Measurements from ENCODE around the gene HOTAIR.

HOTAIR gene

GRCh38 chr12:53974084-53975063 lies at the start of gene HOTAIR:
HOTAIR (minus strand) TSS chr12:53974954.
- in situ Hi-C loops (cut with MboI; ENCODE audit: low sequenced_read_pairs, unreplicated experiment) = no loop called here
- peak; percentile 72 for DNase-seq (ENCODE audit: low spot score)
- TF ChIP-seq, protein P1, sequence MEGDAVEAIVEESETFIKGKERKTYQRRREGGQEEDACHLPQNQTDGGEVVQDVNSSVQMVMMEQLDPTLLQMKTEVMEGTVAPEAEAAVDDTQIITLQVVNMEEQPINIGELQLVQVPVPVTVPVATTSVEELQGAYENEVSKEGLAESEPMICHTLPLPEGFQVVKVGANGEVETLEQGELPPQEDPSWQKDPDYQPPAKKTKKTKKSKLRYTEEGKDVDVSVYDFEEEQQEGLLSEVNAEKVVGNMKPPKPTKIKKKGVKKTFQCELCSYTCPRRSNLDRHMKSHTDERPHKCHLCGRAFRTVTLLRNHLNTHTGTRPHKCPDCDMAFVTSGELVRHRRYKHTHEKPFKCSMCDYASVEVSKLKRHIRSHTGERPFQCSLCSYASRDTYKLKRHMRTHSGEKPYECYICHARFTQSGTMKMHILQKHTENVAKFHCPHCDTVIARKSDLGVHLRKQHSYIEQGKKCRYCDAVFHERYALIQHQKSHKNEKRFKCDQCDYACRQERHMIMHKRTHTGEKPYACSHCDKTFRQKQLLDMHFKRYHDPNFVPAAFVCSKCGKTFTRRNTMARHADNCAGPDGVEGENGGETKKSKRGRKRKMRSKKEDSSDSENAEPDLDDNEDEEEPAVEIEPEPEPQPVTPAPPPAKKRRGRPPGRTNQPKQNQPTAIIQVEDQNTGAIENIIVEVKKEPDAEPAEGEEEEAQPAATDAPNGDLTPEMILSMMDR (IDR thresholded peaks at IDR 0.05; ENCODE audit: borderline replicate concordance, control extremely low read depth, extremely low read depth, insufficient read depth, missing control alignments) = no peak

DNA sequence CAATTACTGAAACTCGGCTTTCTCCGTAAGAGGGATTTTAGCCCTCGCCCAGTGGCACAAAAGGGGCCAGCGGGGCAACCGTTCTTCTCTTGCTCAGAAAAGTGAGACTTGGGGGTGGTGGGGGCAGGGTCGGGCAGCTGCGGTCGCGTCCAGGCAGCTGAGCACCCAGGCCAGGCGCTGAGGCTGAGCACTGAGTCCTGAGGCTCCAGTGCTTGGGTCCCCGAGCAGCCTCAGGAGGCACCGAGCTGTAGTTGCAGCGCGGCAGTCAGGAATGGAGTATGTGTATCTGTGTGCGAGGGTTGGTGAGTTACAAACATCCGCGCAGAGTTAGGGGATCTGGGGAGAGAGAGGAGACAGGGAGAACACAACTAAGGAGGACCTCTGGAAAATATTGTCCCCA lies 49.4 kb upstream of the HOTAIR start:
- DNase-seq (ENCODE audit: low spot score) = no peak
- TF ChIP-seq, protein P1 (IDR thresholded peaks at IDR 0.05; ENCODE audit: borderline replicate concordance, control extremely low read depth, extremely low read depth, insufficient read depth, missing control alignments) = no peak
- in situ Hi-C loops (cut with MboI; ENCODE audit: low sequenced_read_pairs, unreplicated experiment) = loop anchor here (10.0 kb wide), 1 partner anchor 171 kb away; no protein-coding TSS in a partner anchor

DNA sequence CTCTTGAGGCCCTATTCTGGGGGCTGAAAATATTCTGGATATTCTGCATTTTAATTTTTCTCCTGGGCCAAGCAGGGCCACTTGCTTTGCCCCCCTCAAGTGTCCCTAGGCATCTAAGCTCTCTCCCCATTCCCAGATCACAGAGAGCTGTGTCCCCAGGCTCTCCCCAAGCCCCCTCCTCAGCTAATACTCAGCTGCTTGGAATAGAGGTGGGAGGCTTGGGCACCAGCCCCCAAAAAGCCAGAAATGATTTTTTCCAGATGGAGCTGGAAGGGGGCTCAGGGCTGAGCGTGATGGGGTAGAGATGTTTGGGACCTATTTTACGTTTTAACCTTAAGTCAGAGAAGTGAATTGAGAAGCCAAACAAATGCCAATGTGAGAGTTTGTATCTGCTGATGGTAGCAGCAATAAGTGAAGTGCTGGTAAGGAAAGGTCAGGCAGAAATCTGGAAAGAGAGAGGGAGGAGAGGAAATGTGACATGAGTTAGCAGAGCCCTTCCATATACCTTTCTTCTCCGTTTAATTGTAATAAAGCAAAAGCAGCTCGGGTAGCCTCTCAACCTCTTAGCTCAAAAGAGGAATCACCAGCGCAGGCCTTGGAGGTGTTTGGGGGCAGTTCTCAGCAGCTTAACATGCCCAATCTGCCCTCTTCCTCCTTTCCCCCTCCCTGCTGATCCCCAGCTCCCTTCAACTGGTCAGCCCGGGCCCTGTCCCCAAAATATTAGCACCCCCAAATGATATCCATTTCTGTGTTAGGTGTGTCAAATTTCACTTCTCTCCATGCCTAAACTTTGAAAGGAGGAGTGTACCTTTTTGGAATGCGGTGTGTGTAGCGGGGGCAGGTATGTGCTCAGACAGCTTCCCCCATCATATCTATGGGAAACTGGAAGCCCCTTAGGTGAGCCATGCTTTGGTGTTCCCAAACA lies 48.5 kb upstream of the HOTAIR start:
- DNase-seq (ENCODE audit: low spot score) = no peak
- in situ Hi-C loops (cut with MboI; ENCODE audit: low sequenced_read_pairs, unreplicated experiment) = loop anchor here (10.0 kb wide), 1 partner anchor 172 kb away; no protein-coding TSS in a partner anchor
- TF ChIP-seq, protein P1 (IDR thresholded peaks at IDR 0.05; ENCODE audit: borderline replicate concordance, control extremely low read depth, extremely low read depth, insufficient read depth, missing control alignments) = no peak

DNA sequence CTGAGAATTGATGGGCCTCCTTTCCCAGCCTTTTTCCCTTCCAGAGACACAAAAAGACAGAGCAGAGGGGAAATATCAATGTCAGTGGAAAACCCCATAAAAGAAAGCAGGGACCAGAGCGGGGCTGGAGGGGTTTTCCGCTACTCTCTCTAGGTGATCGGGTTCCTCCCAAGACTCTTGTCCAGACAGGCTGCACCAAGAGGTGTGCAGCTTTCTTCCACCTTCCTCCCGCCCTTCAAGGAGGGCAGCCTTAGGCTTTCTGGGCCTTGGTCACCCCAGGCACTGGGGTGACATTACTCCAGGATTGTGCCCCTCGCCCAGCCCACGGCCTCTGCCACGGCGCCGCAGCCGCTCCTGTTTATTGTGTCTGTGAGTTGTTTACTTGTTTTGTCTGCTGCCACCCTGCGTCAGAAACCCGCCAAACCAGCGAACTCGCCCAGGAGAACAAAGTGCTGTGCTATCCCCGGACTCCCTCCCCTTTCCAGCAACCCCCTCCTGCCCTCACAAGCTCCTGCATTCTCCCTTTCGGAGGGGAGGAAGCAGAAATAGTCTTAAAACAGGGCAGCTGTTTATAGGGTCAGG lies 46.8 kb upstream of the HOTAIR start:
- in situ Hi-C loops (cut with MboI; ENCODE audit: low sequenced_read_pairs, unreplicated experiment) = loop anchor here (10.0 kb wide), 1 partner anchor 173 kb away; no protein-coding TSS in a partner anchor
- TF ChIP-seq, protein P1 (IDR thresholded peaks at IDR 0.05; ENCODE audit: borderline replicate concordance, control extremely low read depth, extremely low read depth, insufficient read depth, missing control alignments) = peak; percentile 46
- peak; percentile 68 for DNase-seq (ENCODE audit: low spot score)

- in situ Hi-C loops (cut with MboI; ENCODE audit: low sequenced_read_pairs, unreplicated experiment) = loop anchor here (10.0 kb wide), 1 partner anchor 174 kb away; no protein-coding TSS in a partner anchor
- TF ChIP-seq, protein P1 (IDR thresholded peaks at IDR 0.05; ENCODE audit: borderline replicate concordance, control extremely low read depth, extremely low read depth, insufficient read depth, missing control alignments) = no peak
- DNase-seq (ENCODE audit: low spot score) = no peak
Observed at GRCh38 chr12:54020591-54021405, 46.0 kb upstream of the HOTAIR start.
